IMR-90 (cell line): ENCODE results near the gene GPR176. TPM values are rescaled to one million over a fixed set of nuclear protein-coding genes. Genes with fewer than 3 reads are reported as not detected.
A peak's percentile ranks its signal among the peaks of the same experiment; 100 is the strongest.

Experiments
- ATAC-seq: fragments of 200-7000 bp; cut with Tn5 transposase; 2 replicates; pipeline ENCODE4 v1.9.1; 2020; ENCODE audit warnings: low read depth, mild to moderate bottlenecking, moderate library complexity
- BruUV-seq: library from RNA; stranded (reverse); fragments of 400-500 nt; replicated peaks from 2 replicates; lab custom pipeline; 2021; lab: Mats Ljungman, UMichigan
- CTCF ChIA-PET: fragments of 300-600 bp; formaldehyde crosslinking; extraction: SDS; loops from one replicate; lab custom pipeline; 2021; ENCODE audit warnings: antibody characterized with exemption; lab: Yijun Ruan, JAX
- POLR2A ChIA-PET: fragments of 300-600 bp; sonication (Branson Sonifier 250); formaldehyde crosslinking; loops from one replicate; lab custom pipeline; 2022; ENCODE audit warnings: antibody characterized with exemption; ENCODE audit not compliant: unreplicated experiment; lab: Charles Lee
- DNase-seq: peaks from one replicate; pipeline ENCODE4 v3.0.0; 2013
- H2AFZ ChIP-seq: replicated peaks from 2 replicates; pipeline ENCODE3; 2013; ENCODE audit warnings: low read length, mild to moderate bottlenecking; ENCODE audit not compliant: poor library complexity
- H2AK5ac ChIP-seq: 2 replicates; pipeline ENCODE4 v1.6.1; 2013; ENCODE audit warnings: low read depth, low read length, inconsistent platforms
- H2AK9ac ChIP-seq: replicated peaks from 2 replicates; pipeline ENCODE3; 2013; ENCODE audit warnings: mild to moderate bottlenecking, low read depth, low read length, moderate library complexity; ENCODE audit not compliant: poor library complexity
- H2BK120ac ChIP-seq: 2 replicates; pipeline ENCODE4 v1.6.1; 2013; ENCODE audit warnings: low read depth, low read length, inconsistent platforms
- H2BK15ac ChIP-seq: 3 replicates; pipeline ENCODE4 v1.6.1; 2013; ENCODE audit warnings: low read depth, low read length, inconsistent platforms
- H2BK20ac ChIP-seq: 2 replicates; pipeline ENCODE4 v1.6.1; 2013; ENCODE audit warnings: low read depth, mild to moderate bottlenecking, inconsistent platforms, low read length, moderate library complexity
- H2BK5ac ChIP-seq: 2 replicates; pipeline ENCODE4 v1.6.1; 2013; ENCODE audit warnings: mild to moderate bottlenecking, low read depth, low read length, inconsistent platforms; ENCODE audit not compliant: poor library complexity, severe bottlenecking
- H3K14ac ChIP-seq: replicated peaks from 2 replicates; pipeline ENCODE4 v1.6.1; 2013; ENCODE audit warnings: low read depth, low read length, inconsistent platforms
- H3K18ac ChIP-seq: 2 replicates; pipeline ENCODE4 v1.6.1; 2013; ENCODE audit warnings: low read depth, low read length, control low read depth
- H3K23ac ChIP-seq: 2 replicates; pipeline ENCODE4 v1.6.1; 2013; ENCODE audit warnings: low read depth, low read length, inconsistent platforms
- H3K27ac ChIP-seq: 2 replicates; pipeline ENCODE4 v1.5.1; 2013; ENCODE audit warnings: mild to moderate bottlenecking, control low read depth, low read length; ENCODE audit not compliant: insufficient read depth
- H3K27me3 ChIP-seq: 2 replicates; pipeline ENCODE4 v1.6.1; 2013; ENCODE audit warnings: low read length; ENCODE audit not compliant: control insufficient read depth, insufficient read depth
- H3K36me3 ChIP-seq: 2 replicates; pipeline ENCODE4 v1.6.1; 2013; ENCODE audit warnings: low read length, mixed read lengths; ENCODE audit not compliant: control insufficient read depth, insufficient read depth
- H3K4ac ChIP-seq: 2 replicates; pipeline ENCODE4 v1.6.1; 2013; ENCODE audit warnings: low read depth, low read length, inconsistent platforms
- H3K4me1 ChIP-seq: 2 replicates; pipeline ENCODE4 v1.6.1; 2013; ENCODE audit warnings: low read length, mixed read lengths; ENCODE audit not compliant: control insufficient read depth, insufficient read depth
- H3K4me2 ChIP-seq: 2 replicates; pipeline ENCODE4 v1.6.1; 2013; ENCODE audit warnings: low read depth, mild to moderate bottlenecking, control low read depth, low read length, moderate library complexity
- H3K4me3 ChIP-seq: 2 replicates; pipeline ENCODE4 v1.5.1; 2013; ENCODE audit warnings: low read depth, mild to moderate bottlenecking, control low read depth, low read length, moderate library complexity; ENCODE audit not compliant: insufficient read depth
- H3K56ac ChIP-seq: 2 replicates; pipeline ENCODE4 v1.6.1; 2013; ENCODE audit warnings: low read length, inconsistent platforms; ENCODE audit not compliant: insufficient read depth; ENCODE audit errors: extremely low read depth
- H3K79me1 ChIP-seq, 2 experiments: 2 replicates each; pipeline ENCODE4 v1.6.1; 2013; ENCODE audit warnings: low read length in 2 of 2, inconsistent platforms in 1 of 2, low read depth in 1 of 2
- H3K9ac ChIP-seq: 2 replicates; pipeline ENCODE4 v1.6.1; 2013; ENCODE audit warnings: low read depth, low read length, control low read depth
- H3K9me1 ChIP-seq: 2 replicates; pipeline ENCODE4 v1.6.1; 2013; ENCODE audit warnings: low read length, inconsistent platforms; ENCODE audit not compliant: insufficient read depth
- H3K9me3 ChIP-seq: 2 replicates; pipeline ENCODE4 v1.6.1; 2013; ENCODE audit warnings: low read length; ENCODE audit not compliant: control insufficient read depth, insufficient read depth
- H4K20me1 ChIP-seq: 2 replicates; pipeline ENCODE4 v1.6.1; 2013; ENCODE audit warnings: low read length, inconsistent platforms; ENCODE audit not compliant: insufficient read depth
- H4K5ac ChIP-seq: 2 replicates; pipeline ENCODE4 v1.6.1; 2013; ENCODE audit warnings: mild to moderate bottlenecking, low read depth, low read length, control low read depth
- H4K8ac ChIP-seq, 2 experiments: 2 replicates each; pipeline ENCODE4 v1.6.1; 2013; ENCODE audit warnings: low read depth in 2 of 2, low read length in 2 of 2, control low read depth in 1 of 2, inconsistent platforms in 1 of 2
- H4K91ac ChIP-seq: 2 replicates; pipeline ENCODE4 v1.6.1; 2013; ENCODE audit warnings: low read depth, low read length, inconsistent platforms; ENCODE audit not compliant: insufficient read depth
- CEBPB ChIP-seq: IDR thresholded peaks from 2 replicates; pipeline ENCODE4 v1.6.1; 2012; ENCODE audit warnings: low read depth, low read length, improper control_type of control experiment
- FOS ChIP-seq: fragments of 150-350 bp; IDR thresholded peaks from 2 replicates; pipeline ENCODE4 v1.6.1; 2016; ENCODE audit warnings: low read depth, low read length
- MAFK ChIP-seq: IDR thresholded peaks from 2 replicates; pipeline ENCODE4 v1.6.1; 2012; ENCODE audit warnings: low read depth, low read length, improper control_type of control experiment
- POLR2A ChIP-seq: IDR thresholded peaks from 2 replicates; pipeline ENCODE4 v1.6.1; 2012; ENCODE audit warnings: mild to moderate bottlenecking, low read depth, low read length
- RAD21 ChIP-seq: IDR thresholded peaks from 2 replicates; pipeline ENCODE4 v1.6.1; 2012; ENCODE audit warnings: low read length, improper control_type of control experiment
- RCOR1 ChIP-seq: IDR thresholded peaks from 2 replicates; pipeline ENCODE4 v1.6.1; 2012; ENCODE audit warnings: mild to moderate bottlenecking, low read length, improper control_type of control experiment; ENCODE audit not compliant: insufficient replicate concordance
- WGBS, 2 experiments: methylation state at CpG; one replicate each; pipeline versions ENCODE4 v1.1.5 to v1.1.7; 2013; ENCODE audit warnings: missing lambda C conversion rate in 2 of 2; ENCODE audit not compliant: insufficient read length in 1 of 2; ENCODE audit errors: extremely low coverage in 2 of 2; 5-methylcytosine and 5-hydroxymethylcytosine counted together
- dilution Hi-C: fragments of 300-500 bp; cut with HindIII; formaldehyde crosslinking; loops from one replicate; pipeline ENCODE4 v1.14.3; 2018; ENCODE audit warnings: low sequenced_read_pairs; ENCODE audit not compliant: unreplicated experiment
- in situ Hi-C: fragments of 300-500 bp; cut with MboI; formaldehyde crosslinking; loops from 3 replicates; pipeline ENCODE4 v1.14.3; 2019; ENCODE audit warnings: low sequenced_read_pairs, inconsistent platforms, mixed read lengths
- intact Hi-C: fragments of 100-400 bp; cut with micrococcal nuclease; formaldehyde crosslinking; loops from 2 replicates; pipeline ENCODE4 v1.10.0; 2022
- polyA plus RNA-seq, 3 experiments: library from polyadenylated mRNA; depleted of rRNA; stranded (reverse); fragments of >200 nt; gene quantifications; 2 replicates each; pipeline ENCODE4 v1.2.3, GENCODE V29; 2012; ENCODE audit warnings: low replicate concordance in 1 of 3
- total RNA-seq: library from RNA; depleted of rRNA; stranded (reverse); fragments of >200 nt; gene quantifications from 2 replicates; pipeline ENCODE4 v1.2.3, GENCODE V29; 2012
- TF ChIP-seq, protein P1 (sequence below): conservative IDR thresholded peaks from 2 replicates; pipeline ENCODE4 v1.5.1; 2012; ENCODE audit warnings: mild to moderate bottlenecking, low read depth, low read length, improper control_type of control experiment

The GPR176 gene
- total and polyA plus RNA-seq, 2 of the 4 experiments (the other 2 are of a cell fraction): 114 to 246 TPM

DNA sequence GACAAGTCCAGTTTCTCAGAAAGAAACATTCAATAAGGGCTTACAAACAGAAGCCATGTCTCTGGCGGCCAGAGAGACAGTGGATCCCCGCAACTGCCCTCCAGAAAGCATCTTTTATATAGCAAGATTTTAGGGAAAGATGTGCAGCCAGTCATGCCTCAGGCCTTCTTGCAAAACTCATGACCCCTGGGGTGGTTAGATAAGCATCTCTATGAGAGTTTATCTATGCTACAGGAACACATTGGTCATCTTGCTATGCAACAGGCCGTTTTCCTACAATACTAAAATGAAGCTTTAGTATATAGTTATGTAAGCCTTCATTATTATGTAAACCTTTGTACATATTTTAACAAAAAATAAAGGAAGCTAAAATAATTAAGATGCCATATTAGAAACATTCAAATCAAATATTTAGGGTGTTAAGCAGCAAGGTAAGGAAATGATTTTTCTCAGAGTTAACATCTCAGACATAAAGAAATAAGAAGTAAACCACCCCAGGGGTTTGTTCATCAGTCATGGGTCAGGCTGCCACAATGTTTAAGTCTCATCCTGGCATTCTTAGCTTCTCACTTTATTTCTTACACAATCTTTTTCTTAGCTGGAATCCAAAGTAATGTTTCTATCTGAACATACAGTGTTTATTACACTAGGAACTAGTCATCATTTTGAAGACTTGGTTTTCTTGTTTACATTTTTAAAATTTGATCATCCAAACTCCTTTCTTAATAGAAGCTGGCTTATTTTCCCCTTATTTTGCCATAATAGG lies 131.1 kb downstream of the GPR176 start:
- BruUV-seq: no TSS peak
- H3K27me3 ChIP-seq: no peaks in the 10 kb centered on the region
- H4K91ac ChIP-seq: peak overlapping the region; percentile 73
- no peak overlapping the region for H2AFZ ChIP-seq
- H2AK9ac ChIP-seq: no peak overlapping the region
- H3K27ac ChIP-seq: peak overlapping the region; percentile 85; the same call in 1 of the 2 replicates
- dilution Hi-C loops (no loop called here), in situ Hi-C loops (loop anchor here (10.0 kb wide), 1 partner anchor 166 kb away; no protein-coding TSS in a partner anchor), intact Hi-C loops (loop anchor here (1.0 to 10.0 kb wide), 6 partner anchors 86 to 1084 kb away; partner anchors contain the start of gene BMF)
- H3K9me1 ChIP-seq: peaks cover 8% of the 10 kb centered on the region
- H3K79me1 ChIP-seq: peaks cover 5 to 59% of the 10 kb centered on the region in 2 experiments; a peak in 3 of 4 replicates
- no peak overlapping the region for H3K9ac ChIP-seq
- H3K4ac ChIP-seq: peak overlapping the region; percentile 87
- H2AK5ac ChIP-seq: peak overlapping the region; percentile 69; the same call in 1 of the 2 replicates
- H3K4me2 ChIP-seq: peak overlapping the region; percentile 16
- WGBS, 2 experiments: no CpG with 5 or more reads among the region's 3 CpGs
- H3K4me1 ChIP-seq: peaks cover 25% of the 10 kb centered on the region
- H3K23ac ChIP-seq: peak overlapping the region; percentile 58; the same call in 1 of the 2 replicates
- TF ChIP-seq RAD21 (0 out of 2 replicates have a peak, but pooled peaks have one; percentile 14), MAFK (no peak), FOS (peak; percentile 29; the same call in 1 of the 2 replicates), CEBPB (peak; percentile 93), RCOR1 (no peak), POLR2A (no peak)
- TF ChIP-seq, protein P1, sequence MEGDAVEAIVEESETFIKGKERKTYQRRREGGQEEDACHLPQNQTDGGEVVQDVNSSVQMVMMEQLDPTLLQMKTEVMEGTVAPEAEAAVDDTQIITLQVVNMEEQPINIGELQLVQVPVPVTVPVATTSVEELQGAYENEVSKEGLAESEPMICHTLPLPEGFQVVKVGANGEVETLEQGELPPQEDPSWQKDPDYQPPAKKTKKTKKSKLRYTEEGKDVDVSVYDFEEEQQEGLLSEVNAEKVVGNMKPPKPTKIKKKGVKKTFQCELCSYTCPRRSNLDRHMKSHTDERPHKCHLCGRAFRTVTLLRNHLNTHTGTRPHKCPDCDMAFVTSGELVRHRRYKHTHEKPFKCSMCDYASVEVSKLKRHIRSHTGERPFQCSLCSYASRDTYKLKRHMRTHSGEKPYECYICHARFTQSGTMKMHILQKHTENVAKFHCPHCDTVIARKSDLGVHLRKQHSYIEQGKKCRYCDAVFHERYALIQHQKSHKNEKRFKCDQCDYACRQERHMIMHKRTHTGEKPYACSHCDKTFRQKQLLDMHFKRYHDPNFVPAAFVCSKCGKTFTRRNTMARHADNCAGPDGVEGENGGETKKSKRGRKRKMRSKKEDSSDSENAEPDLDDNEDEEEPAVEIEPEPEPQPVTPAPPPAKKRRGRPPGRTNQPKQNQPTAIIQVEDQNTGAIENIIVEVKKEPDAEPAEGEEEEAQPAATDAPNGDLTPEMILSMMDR: no peak
- H2BK120ac ChIP-seq: peak overlapping the region; percentile 86
- H3K18ac ChIP-seq: peak overlapping the region; percentile 93
- H4K20me1 ChIP-seq: peaks cover 4% of the 10 kb centered on the region; the same call in 1 of the 2 replicates
- ChIA-PET POLR2A (interaction anchor here (1.2 kb wide), 1 partner anchor 145 kb away, joined by 3 read pairs; the partner anchor contains the start of gene EIF2AK4), CTCF (interaction anchor here (1.2 to 2.6 kb wide), 2 partner anchors 86 to 100 kb away, joined by 4 to 9 read pairs; no protein-coding TSS in a partner anchor)
- peak overlapping the region; percentile 27; the same call in 2 of the 3 replicates for H2BK15ac ChIP-seq
- peak overlapping the region; percentile 9 to 72; a peak in 3 of 4 replicates for H4K8ac ChIP-seq
- H3K56ac ChIP-seq: 0 out of 2 replicates have a peak overlapping the region, but pooled peaks have one; percentile 33
- peak; percentile 65 for ATAC-seq
- DNase-seq: peak; percentile 80
- no peak overlapping the region for H3K4me3 ChIP-seq
- H3K14ac ChIP-seq: peak overlapping the region; percentile 90; the same call in 1 of the 2 replicates
- H3K9me3 ChIP-seq: no peaks in the 10 kb centered on the region
- H2BK20ac ChIP-seq: peak overlapping the region; percentile 88
- H3K36me3 ChIP-seq: no peaks in the 10 kb centered on the region
- peak overlapping the region; percentile 89 for H4K5ac ChIP-seq
- H2BK5ac ChIP-seq: peak overlapping the region; percentile 96
